GM21447 (cell line): ENCODE measurements around the gene BNC2.

Experiments used
- ATAC-seq: cut with Tn5 transposase; IDR thresholded peaks from one replicate; pipeline ENCODE4 v1.9.1; 2021; ENCODE audit not compliant: unreplicated experiment

The BNC2 gene

DNA sequence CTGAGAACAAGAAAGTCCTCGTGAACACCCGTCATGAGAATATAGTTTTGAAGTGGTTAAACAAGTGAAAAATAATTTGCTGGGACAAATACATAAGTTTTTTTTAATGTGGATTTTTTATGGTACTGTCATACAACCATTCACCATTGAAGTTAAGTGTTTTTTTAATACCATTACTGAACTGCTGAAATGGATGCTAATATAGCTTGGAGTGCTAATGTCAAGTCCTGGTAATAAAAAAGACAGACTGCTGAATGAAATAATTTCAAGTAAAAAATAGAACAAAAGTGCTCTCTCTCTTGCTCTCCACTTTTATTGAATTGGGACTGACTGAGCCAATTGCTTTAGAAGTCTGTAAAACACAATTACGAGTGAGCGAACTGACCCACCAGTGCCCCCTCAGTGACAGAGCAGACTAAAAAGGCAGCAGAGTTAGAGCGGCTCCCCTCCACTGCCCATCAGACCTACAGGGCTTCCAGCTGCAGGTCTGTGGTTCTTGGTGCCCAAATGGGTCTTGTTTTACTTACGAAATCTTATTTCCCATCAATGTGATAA, 442.5 kb downstream of the BNC2 start:
- no peak for ATAC-seq

DNA sequence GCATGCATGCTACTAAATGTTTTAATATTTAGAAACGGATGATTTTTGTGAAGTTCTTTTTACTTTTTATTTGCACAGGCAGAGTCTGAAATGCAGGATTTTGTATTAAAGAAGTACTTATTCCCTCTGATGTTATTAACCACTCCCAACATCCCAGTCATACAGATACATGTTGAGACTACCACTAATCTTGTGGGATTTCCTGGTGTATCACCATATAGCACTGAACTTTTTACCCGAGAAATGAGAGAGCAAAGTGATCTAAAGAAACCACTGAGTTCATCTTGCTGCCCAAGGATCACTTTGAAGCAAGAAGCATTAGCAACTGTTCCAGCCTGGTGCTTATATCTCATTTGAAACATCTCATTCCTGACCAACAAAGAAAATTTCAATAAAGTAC, 443.8 kb downstream of the BNC2 start:
- no peak for ATAC-seq

DNA sequence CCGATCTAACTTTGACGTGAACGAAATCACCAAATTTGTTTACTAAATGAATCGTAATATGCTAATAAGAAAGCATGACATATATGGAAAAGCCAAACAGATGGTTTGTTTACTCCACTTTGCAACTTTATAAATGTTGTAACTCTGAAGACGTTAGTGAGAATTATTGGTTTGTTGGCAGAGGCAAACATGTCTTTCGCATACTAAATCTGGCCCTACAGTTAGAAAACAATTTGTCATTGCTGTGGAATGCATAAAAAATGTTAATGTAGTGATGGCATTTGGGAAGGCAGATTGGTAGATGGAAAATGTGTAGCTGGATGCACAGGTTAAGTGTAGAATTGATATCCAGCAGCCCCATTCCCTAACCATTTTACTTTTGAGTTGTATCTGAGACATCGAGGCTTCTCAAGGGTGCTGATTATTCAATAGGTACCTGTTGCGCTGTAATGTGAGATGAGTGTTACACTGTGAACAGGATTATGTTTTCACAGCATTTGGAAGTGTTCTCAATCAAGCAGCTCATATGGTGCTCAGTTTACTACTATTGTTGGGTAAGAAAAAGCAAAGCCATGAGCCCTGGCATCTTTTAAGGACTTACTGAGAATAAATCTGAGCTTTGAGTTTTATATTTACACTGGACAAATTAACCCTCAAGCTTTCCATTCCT, 444.8 kb downstream of the BNC2 start:
- no peak for ATAC-seq

DNA sequence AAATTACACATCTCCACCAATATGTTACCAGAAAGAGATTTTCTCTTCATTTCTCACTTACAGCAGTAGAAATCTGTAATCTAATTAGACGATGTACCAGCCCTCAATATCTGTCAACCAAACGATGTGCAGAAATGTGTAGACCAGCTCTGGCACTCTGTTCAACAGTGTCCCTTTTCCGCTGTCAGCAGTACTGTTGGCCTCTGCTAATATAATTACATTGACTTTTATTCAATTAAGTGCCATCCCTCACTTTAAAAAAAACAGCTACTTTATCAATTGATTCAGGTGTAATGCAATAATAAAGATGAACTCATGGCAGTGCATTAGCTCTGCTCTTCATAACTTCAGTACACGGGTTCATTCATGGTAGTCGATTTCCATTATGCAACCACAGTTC, 448.4 kb downstream of the BNC2 start:
- ATAC-seq = no peak

DNA sequence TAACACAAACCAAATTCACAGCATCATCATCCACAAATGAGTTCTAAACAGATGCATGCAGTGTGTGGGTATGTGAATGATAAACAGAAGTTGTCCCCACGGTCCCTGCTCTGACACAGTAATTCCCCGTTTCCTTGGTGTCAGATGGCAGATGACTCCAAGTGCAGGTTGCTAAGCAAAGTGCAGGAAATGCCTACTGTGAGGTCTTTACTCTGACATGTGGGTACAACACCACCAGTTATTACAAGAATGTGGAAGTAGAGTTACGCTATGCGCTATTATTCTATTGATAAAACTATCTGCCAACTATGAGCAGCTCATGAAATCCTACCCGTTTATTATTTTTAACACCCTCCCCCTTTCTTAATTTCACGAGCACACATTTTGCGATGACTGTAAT, 448.9 kb downstream of the BNC2 start:
- no peak for ATAC-seq

DNA sequence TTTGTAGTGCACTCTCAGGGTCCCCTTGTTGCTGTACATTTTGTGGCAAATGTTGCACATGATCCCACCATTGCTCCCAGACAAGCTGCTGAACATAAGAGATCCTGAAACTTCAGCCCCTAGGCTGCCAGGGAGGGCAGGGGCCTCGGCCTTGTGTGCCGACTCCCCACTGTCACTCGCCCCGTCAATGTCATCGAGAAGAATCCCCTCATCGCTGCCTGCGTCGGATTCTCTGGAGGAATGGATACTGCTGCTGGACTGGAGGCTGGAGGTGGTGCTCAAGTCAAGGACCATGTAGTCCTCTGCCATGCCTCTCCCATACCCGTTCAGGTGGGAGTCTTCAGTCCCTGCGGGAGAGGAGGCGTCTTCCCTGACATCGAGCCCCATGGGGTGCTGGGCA, 451.3 kb downstream of the BNC2 start:
- ATAC-seq = no peak

DNA sequence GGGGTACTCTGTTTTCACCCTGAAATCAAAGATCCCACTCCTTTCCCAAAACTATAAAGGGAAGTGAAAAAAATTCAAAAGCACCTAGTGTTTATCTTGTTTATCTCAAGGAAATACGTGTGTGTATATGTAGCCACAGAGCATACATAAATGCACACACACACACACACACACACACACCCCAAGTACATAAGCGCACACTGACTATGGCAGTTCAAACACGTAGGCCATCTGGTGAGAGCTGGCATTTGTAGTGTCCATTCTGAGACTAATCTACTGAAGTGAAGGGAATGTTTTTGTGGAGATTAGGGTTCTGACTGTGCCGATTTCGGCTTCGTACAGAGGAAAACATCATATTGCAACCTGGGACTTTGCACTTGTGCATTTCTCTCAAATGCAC, 451.7 kb downstream of the BNC2 start:
- ATAC-seq = no peak

DNA sequence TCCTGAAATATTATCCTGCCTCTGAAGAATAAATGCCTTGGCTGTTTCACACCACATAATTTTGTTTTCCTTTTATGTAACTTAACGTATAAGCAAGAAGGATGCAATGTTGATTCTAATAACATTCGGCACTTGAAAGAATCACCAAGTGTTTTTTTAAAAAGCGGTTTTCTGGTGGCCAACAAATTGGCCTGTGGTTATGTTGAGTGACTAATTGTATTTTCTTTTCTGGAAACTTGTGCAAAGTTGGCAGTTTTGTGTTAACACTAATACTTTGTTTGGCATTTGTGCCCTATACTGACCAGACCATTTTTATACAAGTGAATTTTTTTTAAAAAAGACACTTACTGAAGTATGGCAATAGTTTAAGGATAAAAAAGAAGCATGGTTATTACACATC, 452.7 kb downstream of the BNC2 start:
- ATAC-seq = no peak

DNA sequence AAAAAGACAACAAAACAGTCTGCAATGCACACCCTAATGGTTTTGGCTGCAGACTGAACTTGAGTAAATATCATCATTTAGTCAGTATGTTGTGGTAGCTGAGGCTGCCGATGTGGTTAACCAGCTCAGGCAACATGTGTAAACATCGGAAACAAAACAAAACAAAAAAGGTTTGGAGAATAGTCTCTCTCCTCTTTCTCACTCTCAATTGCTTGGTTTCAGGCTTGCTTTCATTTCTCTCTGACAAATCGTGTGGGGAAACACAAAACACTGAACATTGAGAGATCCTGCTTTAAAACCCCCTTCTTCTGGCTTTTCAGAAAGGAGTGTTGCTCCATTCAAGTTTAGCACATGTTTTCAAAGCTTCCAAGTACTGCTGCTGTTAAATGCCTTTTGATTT, 453.3 kb downstream of the BNC2 start:
- no peak for ATAC-seq

DNA sequence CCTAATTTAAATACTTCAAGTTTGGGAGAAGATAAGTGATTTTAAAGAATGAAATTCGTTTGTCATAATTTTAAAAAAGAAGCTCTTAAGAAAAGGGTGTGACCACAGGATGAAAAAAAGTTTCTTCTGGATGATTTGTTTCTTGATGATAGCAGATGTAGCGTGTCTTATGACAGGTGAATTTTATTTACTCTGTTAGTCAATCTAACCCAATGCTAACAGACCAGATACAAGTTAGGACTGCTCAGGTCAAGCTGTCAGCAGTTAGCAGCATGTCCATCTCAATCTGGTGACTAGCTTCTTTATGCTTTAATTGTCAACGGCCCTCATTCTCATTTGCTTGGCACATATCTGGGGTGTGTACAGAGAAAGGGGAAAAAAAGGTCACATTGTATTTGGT, 456.0 kb downstream of the BNC2 start:
- ATAC-seq = no peak

DNA sequence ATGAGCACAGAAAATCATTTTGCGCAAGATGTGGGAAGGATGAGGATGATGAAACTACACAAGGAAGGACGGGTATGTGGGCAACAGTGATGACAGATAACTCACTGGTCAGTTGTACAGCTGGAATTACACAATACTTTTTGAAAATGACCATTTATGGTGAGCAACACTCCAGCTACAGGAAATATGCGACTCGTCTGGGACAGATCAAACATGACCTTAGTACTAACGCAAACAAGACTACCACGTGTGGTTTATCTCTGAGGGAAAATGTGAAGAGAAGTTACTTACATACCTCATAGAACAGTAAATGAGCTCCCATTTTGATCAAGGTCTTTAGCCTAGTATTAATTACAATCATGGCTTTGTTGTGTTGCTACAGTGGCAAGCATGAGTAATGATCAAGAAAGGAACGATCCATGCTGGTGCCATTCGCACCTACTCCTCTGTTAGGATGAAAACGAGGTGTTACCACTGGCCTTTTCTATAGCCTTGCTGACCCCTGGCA, 456.9 kb downstream of the BNC2 start:
- no peak for ATAC-seq

DNA sequence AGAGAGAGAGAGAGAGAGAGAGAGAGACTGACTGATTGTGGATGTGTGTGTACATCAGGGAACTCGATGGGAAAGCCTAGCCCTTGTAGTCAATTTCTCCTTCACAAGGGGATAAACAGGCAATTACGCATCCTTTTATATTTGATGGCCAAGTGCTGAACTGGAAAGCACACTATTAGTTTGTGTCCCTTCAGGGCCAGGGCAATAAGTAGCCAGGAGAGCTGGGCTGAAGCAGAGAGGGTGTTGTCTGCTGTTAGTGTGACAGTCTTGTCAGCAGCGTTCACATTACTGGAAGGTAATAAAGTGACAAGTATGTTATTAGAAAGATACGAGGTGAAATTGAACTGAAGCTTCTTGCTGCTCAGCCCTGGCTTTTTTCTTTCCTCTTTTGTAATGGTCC, 457.7 kb downstream of the BNC2 start:
- no peak for ATAC-seq

DNA sequence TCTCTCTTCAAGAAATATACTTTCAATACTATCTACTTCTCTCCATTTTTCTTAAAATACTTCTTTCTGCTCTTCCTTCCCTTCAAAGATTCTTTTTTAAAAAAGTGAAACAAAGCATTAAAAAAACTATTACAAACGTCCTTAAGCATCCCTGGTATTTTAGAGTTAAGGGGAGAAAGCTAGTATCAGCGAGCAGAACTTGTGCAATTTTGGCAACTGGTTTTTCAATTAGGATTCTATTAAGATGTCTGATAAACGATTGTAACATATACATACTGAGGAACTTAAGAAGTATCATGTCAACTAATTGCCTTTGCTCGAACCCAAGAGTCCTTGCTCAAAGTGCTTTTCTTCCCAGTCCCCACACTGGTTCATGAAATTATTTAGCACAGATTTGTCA, 459.2 kb downstream of the BNC2 start:
- ATAC-seq = no peak

DNA sequence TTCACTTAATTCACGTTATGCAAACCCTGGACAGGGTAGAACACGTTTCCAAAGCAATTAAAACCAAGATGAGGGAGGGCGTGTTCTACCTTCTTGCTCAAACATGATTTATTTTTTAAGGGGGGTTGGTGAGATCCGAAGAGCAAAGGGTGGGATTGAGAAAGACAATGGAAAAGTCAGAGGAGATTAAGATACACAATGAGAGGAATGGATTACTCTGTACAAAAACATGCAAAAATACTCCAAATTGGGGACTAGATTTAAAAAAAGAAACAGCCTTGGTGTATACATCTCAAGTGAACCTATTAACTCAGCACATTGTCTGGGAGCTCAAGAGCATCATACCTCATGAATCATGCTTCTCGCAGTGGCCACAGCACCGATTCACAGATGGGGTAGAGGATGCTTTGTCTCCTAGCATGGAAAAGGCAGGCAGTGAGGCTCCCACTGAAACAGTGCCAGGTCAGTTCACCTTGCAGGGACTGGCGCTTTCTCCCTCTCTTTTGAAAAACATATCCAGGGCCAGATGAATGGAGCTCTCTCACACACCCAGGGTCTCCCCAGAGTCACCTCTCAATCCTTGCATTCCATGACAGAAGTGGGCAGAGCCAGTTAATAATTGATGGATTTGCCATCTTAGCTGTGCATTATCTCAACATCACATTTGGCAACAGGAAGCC, 459.7 kb downstream of the BNC2 start:
- no peak for ATAC-seq

DNA sequence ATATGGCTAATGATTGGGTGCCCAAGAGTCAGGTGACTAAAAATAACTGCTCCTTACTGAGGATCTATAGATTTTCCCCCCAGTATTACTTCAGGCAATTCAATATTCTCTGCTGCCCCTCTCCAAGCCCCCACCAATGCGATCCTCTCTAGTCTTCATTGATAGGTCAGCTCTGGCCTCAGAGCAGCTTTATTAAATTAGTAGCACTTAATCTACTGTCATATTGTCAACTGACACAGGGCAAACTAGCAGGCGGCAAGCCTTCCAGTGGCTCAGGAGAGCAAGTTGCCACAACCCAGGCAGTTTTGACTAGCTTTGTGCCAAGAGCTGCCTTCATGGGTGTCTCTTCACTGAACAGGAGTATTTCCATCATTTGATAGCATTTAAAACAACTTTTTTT, 462.9 kb downstream of the BNC2 start:
- ATAC-seq = no peak

DNA sequence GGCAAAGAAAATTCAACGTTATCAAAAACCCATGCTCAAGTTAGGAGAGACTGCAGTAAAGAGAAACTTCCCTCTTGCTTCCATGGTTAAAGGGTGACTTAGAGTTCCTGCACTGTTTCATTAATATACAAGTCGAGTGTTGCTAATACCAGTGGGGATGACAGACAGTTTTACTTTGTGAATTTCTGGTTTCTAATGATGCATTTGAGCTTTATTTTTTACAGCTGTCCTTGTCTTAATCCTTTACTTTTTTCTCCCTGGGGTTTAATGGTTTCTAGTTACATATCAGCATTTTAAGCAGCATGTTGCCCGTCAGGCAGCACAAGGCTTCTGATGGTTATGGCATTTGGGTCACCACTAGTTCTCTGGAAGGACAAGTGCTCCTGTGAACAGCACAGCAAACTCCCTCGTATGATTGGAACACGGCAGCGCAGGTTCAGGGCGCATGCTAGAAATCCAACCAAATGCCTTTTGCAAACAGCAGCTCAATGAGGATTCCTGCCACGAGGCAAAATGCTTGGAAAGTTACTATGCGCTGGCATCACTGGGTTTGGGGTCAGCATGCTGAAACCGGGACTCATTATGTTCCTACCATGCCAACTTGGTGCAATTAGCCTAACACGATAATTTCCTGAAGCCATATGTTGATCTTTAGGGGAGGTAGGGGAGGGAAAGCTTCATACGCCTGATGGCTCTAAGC, 463.8 kb downstream of the BNC2 start:
- no peak for ATAC-seq

DNA sequence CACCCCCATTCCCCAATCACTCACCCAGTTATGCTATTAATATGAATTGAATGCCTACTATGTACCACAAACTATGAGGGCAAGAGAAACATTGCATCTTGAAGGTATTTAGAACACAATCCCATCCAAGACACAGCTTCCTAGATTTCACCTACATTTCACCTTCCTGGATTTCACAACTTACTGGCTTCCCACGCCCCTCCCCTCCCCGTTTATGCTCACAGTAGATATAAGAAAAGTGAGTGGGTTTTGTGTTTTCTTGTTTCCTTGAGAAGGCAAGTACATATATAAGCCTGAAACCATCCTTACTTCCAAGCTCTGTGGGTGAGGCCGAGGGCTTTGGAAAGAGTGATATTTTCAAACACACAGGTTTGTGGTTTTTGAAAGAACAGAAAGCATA, 465.0 kb downstream of the BNC2 start:
- no peak for ATAC-seq

DNA sequence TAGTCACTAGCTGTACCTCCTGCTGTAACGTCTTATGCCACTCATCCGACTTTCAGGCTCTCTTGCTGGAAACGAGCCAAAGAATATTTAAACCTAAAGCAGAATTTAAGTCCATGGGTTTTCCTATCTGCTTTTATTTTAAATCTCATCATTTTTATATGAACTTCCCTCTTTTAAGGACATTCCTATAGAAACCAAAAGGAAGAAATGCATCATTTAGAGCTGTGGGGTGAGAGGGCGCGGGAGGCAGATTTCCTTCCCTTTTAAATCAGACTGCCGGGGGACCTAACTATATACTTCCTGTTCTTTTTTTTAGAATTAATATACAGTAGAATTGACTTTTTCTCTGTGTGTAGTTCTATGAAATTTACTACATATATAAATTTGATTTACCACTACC, 468.8 kb downstream of the BNC2 start:
- no peak for ATAC-seq

DNA sequence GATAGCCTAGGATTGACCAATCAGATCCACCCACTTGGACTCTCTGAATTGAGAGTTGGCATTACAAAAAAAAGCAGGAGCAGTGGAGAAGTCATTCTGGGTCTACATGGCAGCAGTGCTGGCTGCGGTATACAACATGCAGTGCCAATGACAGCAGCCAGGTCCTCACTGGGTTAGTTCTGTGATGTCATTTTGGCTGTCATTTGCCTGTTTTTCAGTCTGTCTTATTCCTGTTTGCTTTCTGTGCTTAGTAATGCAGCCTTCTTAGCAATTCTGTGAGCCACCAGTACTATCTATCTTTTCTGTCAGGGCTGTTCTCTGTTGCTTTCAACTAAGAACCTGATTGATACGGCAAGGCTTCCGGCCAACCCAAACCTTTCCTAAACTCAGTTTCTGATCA, 471.8 kb downstream of the BNC2 start:
- no peak for ATAC-seq

DNA sequence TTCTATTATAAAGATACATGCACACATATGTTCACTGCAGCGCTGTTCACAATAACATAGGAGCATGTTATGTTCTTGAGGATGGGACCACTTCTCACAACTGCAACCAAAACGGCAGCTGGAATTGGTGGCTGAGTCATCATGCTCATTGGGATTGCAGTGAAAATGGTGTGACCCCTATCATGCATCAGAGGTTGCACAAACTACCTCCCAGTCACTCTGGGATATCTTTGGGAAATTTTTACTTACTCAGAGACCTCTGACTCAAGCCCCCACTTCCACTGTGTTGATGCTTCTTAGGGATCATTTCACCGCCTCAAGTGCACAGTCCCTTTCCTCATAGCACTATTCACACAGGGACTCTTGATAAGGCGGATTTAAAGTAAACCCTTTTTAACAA, 474.1 kb downstream of the BNC2 start:
- no peak for ATAC-seq

DNA sequence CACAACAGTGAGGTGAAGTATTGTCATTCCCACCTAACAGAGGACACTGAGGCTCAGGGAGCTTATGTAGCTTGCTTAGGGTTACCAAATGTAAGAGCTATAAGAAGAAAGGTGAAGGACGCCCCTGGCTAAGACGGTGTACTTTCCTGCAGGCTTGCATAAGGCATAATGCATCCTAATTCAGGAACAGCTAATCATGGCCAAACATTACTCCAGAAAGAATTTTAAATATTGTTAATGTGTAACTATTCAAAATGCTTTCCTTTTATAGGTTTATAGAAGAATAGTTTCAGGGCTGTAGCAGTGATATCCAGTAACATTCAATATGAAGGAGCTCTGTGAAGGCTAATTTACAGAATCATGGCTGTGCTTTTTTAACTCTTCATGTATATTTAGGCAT, 479.1 kb downstream of the BNC2 start:
- ATAC-seq = no peak

DNA sequence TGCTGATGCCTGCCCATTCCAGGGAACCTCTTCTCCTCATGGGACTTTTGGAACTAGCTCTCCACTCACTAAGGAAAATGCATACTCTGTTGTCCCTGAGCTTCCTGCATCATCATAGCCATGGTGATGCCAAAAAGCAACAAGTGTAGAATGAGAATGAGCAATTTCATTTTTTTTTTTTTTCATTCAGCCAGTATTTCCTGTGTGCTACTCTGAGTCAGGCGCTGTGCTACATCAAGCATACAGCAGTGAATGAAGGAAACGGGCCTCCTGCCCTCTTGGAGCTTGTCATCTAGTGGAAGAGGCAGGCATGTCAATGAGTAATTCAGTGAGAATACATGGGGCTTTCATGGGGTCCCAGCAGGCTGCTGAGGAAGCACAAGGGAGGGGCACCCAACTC, 483.1 kb downstream of the BNC2 start:
- ATAC-seq = no peak
